Heart left ventricle (tissue), 16 donors: ENCODE measurements around the gene PIK3R6. TPM values are rescaled to one million over a fixed set of nuclear protein-coding genes. Genes with fewer than 3 reads are reported as not detected.

Experiments
- ATAC-seq, 4 donors: fragments of 200-7000 bp; cut with Tn5 transposase; one replicate each; pipeline ENCODE4 v1.9.1; 2020 to 2022; ENCODE audit warnings: moderate library complexity in 4 of 4, mild to moderate bottlenecking in 3 of 4, moderate number of reproducible peaks in 1 of 4
- DNase-seq, 5 donors: peaks; one replicate each; pipeline ENCODE4 v3.0.0-alpha.2; 2020
- H3K27ac ChIP-seq, 12 donors: fragments of 200-600 bp; sonication (generic) in 4 of 12; one replicate each; pipeline versions ENCODE4 v1.5.0 to v1.8.0; 2016 to 2022; ENCODE audit warnings: mild to moderate bottlenecking in 2 of 12
- H3K27me3 ChIP-seq, 9 donors: fragments of 200-600 bp; sonication (generic) in 2 of 9; one replicate each; pipeline versions ENCODE4 v1.5.1 to v1.8.0; 2016 to 2022; ENCODE audit warnings: mild to moderate bottlenecking in 3 of 9
- H3K36me3 ChIP-seq, 9 donors: fragments of 200-600 bp; sonication (generic) in 2 of 9; one replicate each; pipeline versions ENCODE4 v1.5.0 to v1.8.0; 2018 to 2022; ENCODE audit warnings: mild to moderate bottlenecking in 2 of 9
- H3K4me1 ChIP-seq, 12 donors: fragments of 200-600 bp; sonication (generic) in 4 of 12; one replicate each; pipeline versions ENCODE4 v1.5.0 to v1.8.0; 2016 to 2022; ENCODE audit warnings: mild to moderate bottlenecking in 3 of 12
- H3K4me3 ChIP-seq, 12 donors: fragments of 200-600 bp; sonication (generic) in 4 of 12; one replicate each; pipeline versions ENCODE4 v1.5.0 to v1.8.0; 2017 to 2022; ENCODE audit warnings: mild to moderate bottlenecking in 9 of 12, moderate library complexity in 4 of 12
- H3K9me3 ChIP-seq, 12 donors: fragments of 200-600 bp; sonication (generic) in 4 of 12; one replicate each; pipeline versions ENCODE4 v1.5.0 to v1.8.0; 2016 to 2022; ENCODE audit warnings: mild to moderate bottlenecking in 1 of 12
- POLR2A ChIP-seq, 2 donors: fragments of 450-650 bp; IDR thresholded peaks; one replicate each; pipeline ENCODE4 v1.6.1; 2017; ENCODE audit warnings: antibody characterized with exemption in 2 of 2, mild to moderate bottlenecking in 2 of 2, moderate library complexity in 2 of 2
- WGBS, 4 donors: extraction: QIAGEN DNeasy Blood & Tissue Kit in 2 of 4; methylation state at CpG; one replicate each; pipeline versions ENCODE4 v1.1.5 to v1.1.7; 2013 to 2018; 5-methylcytosine and 5-hydroxymethylcytosine counted together
- intact Hi-C, 10 donors: fragments of 100-400 bp; cut with DNase I; formaldehyde crosslinking; loops; one replicate each; pipeline versions ENCODE4 v1.11.1 to v1.14.2; 2022
- polyA plus RNA-seq, 2 donors: library from polyadenylated mRNA; stranded (reverse); fragments of 200-250 nt; gene quantifications; one replicate each; pipeline ENCODE4 v1.2.3, GENCODE V29; 2013
- total RNA-seq, 9 donors: library from RNA; depleted of rRNA in 2 of 9; stranded (reverse); fragments of >200 nt in 2 of 9; fragmentation: NEBNext Ultra II Directional in 3 of 9; extraction: Animal tissue kit (Norgen Biotek cat#: 25700) in 3 of 9; gene quantifications; one replicate each; pipeline versions ENCODE4 v1.1.0 to v1.2.4, GENCODE V29; 2016 to 2023
- TF ChIP-seq, protein P1 (sequence below), 12 donors: fragments of 200-600 bp; sonication (generic) in 4 of 12; IDR thresholded peaks; one replicate each; pipeline versions ENCODE4 v1.5.0 to v1.8.0; 2018 to 2022; ENCODE audit warnings: antibody characterized with exemption in 12 of 12, mild to moderate bottlenecking in 5 of 12
- donor health status: ischemic (EF 13 %, LVEDD 7.1; RV severe dilation, severe dysfunction).
- donor health status: healthy with polysubstance abuse.
- donor health status: DM: no; HTN: yes; CAD: no.
- donor health status: DM: no; HTN: no; CAD: no.
- donor health status: ischemic (EF 25% LVEDD 6.9; RV normal size, moderate dysfunction).
- donor health status: ischemic (EF 25% LVEDD 5.7; RV mildly dilated, moderate dysfunction).
- donor health status: healthy.
- donor health status: DM: yes; HTN: yes; CAD: no.
- donor health status: ischemic (EF 35%, LVEDD 5.7; RV mildly dilated, moderate dysfunction).
- donor health status: nonischemic (EF 11% LVEDD 7.7; RV severe dilation, severe dysfunction).
- donor health status: DM: yes; HTN: yes; CAD: no.
- donor health status: PGD.
- donor health status: ischemic (EF 29% LVEDD 5.4; RV normal size, mild dysfunction).
- donor health status: nonischemic (EF 23%, LVEDD 6.1; RV moderate dilation, normal function).

The PIK3R6 gene
- total and polyA plus RNA-seq, 11 donors = 0.21 to 5.4 (median 1.0) TPM

- intact Hi-C loops = loop anchor here in 8 of 10 donors (5.0 to 10.0 kb wide), 4 partner anchors 83 to 715 kb away; no protein-coding TSS in a partner anchor
- H3K9me3 ChIP-seq = no peaks in the 10 kb centered on the region
- H3K27me3 ChIP-seq = peaks cover 0 to 9% (median 2%) of the 10 kb centered on the region in 9 donors
- TF ChIP-seq, protein P1, sequence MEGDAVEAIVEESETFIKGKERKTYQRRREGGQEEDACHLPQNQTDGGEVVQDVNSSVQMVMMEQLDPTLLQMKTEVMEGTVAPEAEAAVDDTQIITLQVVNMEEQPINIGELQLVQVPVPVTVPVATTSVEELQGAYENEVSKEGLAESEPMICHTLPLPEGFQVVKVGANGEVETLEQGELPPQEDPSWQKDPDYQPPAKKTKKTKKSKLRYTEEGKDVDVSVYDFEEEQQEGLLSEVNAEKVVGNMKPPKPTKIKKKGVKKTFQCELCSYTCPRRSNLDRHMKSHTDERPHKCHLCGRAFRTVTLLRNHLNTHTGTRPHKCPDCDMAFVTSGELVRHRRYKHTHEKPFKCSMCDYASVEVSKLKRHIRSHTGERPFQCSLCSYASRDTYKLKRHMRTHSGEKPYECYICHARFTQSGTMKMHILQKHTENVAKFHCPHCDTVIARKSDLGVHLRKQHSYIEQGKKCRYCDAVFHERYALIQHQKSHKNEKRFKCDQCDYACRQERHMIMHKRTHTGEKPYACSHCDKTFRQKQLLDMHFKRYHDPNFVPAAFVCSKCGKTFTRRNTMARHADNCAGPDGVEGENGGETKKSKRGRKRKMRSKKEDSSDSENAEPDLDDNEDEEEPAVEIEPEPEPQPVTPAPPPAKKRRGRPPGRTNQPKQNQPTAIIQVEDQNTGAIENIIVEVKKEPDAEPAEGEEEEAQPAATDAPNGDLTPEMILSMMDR (IDR thresholded peaks at IDR 0.05) = no peak
- ATAC-seq (peak; percentile 51 to 64 (median 56)), DNase-seq (peak in 2 of 5 donors; percentile 30 to 52)
- H3K4me3 ChIP-seq = no peak overlapping the region
- no peak overlapping the region for H3K27ac ChIP-seq
- no peaks in the 10 kb centered on the region for H3K36me3 ChIP-seq
- WGBS, 4 donors = 36 to 46% (median 39%) methylated on average over 12 to 15 of the region's 15 CpGs
- peaks cover 0 to 13% (median 0%) of the 10 kb centered on the region in 12 donors for H3K4me1 ChIP-seq
Measured at GRCh38 chr17:8799570-8800212, 67.8 kb downstream of the PIK3R6 start.

DNA sequence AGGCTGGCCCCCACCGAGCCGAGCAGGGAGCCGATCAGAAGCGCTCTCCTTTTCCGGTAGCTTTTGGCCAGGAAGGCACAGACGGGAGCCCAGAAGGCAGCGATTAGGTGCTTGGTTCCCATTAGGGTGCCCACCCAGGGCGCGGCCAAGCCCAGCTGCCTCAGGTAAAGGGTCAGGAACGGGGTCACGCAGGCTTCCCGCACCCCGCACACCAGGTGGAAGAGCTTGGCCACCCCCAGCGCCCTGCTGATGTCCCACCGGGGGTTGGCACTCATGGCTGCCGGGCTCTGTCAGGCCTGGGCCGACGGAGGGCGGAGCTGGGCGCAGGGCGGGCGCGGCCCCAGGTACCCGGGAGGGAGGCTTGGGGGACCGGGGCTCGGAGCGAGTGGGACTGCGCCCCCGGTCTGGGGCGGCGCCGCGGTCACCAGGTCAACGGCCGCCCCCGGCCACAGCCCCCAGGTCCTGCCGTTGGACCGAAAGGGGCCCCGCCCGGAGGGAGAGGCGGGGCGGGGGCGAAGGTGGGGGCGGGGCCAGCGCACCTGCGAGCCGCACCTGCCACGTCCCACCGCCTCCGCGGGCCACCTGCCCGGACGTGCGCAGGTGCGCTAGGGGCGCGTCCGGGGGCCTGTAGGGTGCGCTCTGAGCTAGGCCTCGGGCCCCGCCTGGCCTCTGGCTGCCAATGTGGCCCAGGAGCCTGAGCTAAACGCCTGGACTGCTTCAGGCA, 68.5 kb downstream of the PIK3R6 start, which contains the start of gene MFSD6L:
TSS of gene MFSD6L (minus strand) at position 520 of the 724 bp plus-strand sequence. CDS start at position 275, 245 bp downstream.
- H3K36me3 ChIP-seq = no peaks in the 10 kb centered on the region
- intact Hi-C loops = no loop called here
- DNase-seq = no peak
- TF ChIP-seq, protein P1 (IDR thresholded peaks at IDR 0.05) = peak in 3 of 12 donors; percentile 9 to 28 (median 16)
- no peak for TF ChIP-seq POLR2A (IDR thresholded peaks at IDR 0.05)
- H3K27ac ChIP-seq = no peak within 1 kb of the TSS
- no peak within 1 kb of the TSS for H3K4me3 ChIP-seq
- ATAC-seq = peak in 3 of 4 donors; percentile 29 to 66 (median 58)
- WGBS, 4 donors = 43 to 51% (median 48%) methylated on average over 23 to 62 of the region's 62 CpGs
- H3K4me1 ChIP-seq = peaks cover 0 to 13% (median 0%) of the 10 kb centered on the region in 12 donors
- no peaks in the 10 kb centered on the region for H3K9me3 ChIP-seq
- H3K27me3 ChIP-seq = peaks cover 0 to 9% (median 2%) of the 10 kb centered on the region in 9 donors

GRCh38 chr17:8798176-8798845, 69.2 kb downstream of the PIK3R6 start:
- WGBS, 4 donors = 73 to 80% (median 77%) methylated on average over 17 to 23 of the region's 23 CpGs

DNA sequence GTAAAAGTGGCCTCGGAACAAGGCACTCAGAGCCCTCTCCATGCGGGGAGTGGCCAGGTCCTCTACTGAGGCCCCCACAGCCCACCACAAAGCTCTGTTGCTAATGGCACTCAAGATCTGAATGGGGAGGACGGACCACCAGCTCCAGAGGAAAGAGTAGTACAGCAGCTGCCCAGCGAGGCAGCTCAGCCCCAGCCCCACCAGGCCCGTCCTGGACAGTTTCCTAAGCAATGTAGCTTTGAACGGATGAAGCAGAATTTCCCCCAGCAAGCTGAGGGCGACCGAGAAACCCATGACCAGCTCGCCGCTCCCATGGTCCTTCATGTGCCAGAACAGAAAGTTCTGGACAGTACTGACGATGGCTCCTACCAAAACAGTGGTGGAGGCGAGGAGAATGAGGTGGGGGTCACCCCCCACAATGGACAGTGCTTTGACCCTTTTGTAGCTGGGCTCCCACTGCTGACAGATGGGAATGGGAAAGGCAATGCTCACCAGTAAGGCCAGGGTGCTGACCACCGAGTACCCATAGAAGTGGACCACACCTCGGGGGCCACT, 69.8 kb downstream of the PIK3R6 start:
- TF ChIP-seq, protein P1 (IDR thresholded peaks at IDR 0.05) = no peak
- no peak for TF ChIP-seq POLR2A (IDR thresholded peaks at IDR 0.05)
- H3K4me1 ChIP-seq = peaks cover 0 to 18% (median 0%) of the 10 kb centered on the region in 12 donors
- H3K36me3 ChIP-seq = no peaks in the 10 kb centered on the region
- H3K4me3 ChIP-seq = no peak overlapping the region
- intact Hi-C loops = no loop called here
- no peak overlapping the region for H3K27ac ChIP-seq
- ATAC-seq (no peak), DNase-seq (no peak)
- H3K27me3 ChIP-seq = peaks cover 0 to 9% (median 2%) of the 10 kb centered on the region in 9 donors
- WGBS, 4 donors = 87 to 92% (median 90%) methylated on average over 10 to 14 of the region's 14 CpGs
- no peaks in the 10 kb centered on the region for H3K9me3 ChIP-seq

More at GRCh38 chr17:8798176-8798845, 69.2 kb downstream of the PIK3R6 start:
- H3K9me3 ChIP-seq = no peaks in the 10 kb centered on the region
- intact Hi-C loops = no loop called here
- H3K4me3 ChIP-seq = no peak overlapping the region
- no peak for DNase-seq
- H3K36me3 ChIP-seq = no peaks in the 10 kb centered on the region
- ATAC-seq = no peak
- no peak for TF ChIP-seq POLR2A (IDR thresholded peaks at IDR 0.05)
- H3K27me3 ChIP-seq = peaks cover 0 to 9% (median 2%) of the 10 kb centered on the region in 9 donors
- no peak overlapping the region for H3K27ac ChIP-seq
- peaks cover 0 to 18% (median 0%) of the 10 kb centered on the region in 12 donors for H3K4me1 ChIP-seq
